GM19467 (cell line): ENCODE measurements around the gene NHERF1.

ENCODE experiments used
- ATAC-seq: cut with Tn5 transposase; IDR thresholded peaks from one replicate; pipeline ENCODE4 v1.9.1; 2021; ENCODE audit warnings: mild to moderate bottlenecking, moderate library complexity; ENCODE audit not compliant: unreplicated experiment

The NHERF1 gene

DNA sequence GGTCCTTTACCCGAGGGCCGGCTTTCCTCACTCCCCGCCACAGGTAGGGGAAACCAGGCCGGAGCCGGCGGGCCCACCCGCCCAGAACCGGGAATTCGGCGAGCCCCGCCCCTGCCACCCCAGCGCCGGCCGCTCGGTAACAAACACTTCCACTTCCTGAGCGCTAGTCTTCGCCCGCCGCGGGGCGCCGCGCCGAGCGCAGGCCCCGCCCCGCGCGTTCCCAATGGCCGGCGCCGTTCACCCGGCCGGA, 224 bp upstream of the NHERF1 start:
- ATAC-seq = no peak

DNA sequence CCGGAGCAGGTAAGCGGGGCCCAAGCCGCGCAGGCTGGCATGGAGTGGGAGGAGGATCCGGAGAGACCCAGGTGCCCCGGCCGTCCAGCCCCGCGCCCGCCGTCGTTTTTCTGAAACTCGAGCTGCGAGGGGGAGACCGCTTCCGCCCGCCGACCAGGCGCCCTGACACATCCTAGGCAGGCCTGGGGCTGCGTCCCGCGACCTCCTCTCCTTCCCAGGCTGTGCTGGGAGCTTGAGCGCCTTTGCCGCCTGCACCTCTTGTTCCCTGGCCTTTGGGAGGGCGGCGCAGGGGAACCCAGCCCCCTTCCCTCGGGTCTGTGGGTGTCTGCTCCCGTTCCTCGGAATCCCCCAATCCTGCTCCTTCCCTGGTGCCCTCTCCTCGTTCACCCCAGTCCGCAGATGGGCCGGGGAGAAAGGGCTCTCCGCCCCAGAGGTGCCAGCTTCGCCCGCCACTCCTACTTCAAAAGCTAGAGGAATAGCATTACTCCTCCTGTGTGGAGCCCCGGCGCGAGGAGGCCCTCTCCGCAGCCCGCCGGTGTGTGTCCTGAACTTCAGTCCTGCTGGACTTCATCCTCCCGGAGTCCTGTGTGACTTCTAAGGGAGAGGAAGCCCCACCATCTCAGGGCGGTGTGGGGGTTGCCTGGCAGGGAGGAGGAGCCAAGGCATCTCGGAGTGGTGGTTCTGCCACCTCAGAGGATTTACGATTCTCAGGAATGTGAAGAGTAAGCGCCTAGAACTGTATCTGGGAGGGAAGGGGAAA, 1.0 kb downstream of the NHERF1 start:
- ATAC-seq = peak; percentile 5

DNA sequence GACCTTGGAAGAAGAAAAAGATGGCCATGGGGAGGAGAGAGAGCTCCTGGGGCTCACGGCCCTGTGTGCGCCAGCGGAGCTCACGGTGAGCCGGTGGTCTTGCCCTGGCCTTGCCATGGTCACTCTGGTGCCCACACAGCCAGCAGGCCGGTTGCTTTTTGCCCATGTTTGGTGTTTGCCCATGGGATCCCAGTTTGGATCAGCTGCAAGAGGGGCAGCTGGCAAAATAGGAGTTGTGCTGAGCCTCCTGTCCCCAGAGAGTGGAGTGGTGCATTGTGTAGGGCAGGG, 1.6 kb downstream of the NHERF1 start:
- ATAC-seq = no peak

DNA sequence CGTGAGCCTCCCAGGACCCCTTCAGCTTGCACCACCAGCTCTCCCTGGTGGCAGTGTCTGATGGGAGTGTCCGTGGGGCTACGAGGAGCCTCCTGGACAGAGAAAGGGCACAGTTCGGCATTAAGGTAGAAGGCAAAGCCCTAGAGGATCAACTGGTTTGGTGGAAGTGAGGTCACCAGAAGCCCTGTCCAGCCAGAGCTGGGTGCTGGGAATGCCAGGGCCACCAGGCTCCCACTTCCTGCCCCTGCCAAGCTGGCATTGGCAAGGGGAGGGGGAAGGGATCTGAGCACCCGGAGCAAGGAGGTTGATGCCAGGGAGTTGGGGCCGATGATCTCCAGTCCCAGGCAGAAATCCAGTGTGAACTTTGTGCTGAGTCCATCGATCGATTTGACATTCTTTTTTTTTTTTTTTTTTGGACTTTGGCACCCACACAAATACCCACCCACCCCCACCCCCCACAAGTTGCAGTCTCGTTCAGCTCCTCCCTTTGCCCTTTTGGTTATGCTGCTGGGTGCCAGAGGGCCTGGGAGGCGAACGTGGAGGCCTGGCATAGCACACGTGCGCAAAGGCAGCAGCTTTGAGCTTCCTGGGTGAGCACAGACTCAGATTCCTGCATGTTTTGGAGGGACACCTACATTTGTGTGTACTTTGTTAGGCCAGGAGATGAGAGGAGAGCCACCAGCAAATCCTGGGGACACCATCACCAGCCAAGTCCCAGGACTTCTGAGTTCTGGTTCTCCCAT, 2.1 kb downstream of the NHERF1 start:
- no peak for ATAC-seq

DNA sequence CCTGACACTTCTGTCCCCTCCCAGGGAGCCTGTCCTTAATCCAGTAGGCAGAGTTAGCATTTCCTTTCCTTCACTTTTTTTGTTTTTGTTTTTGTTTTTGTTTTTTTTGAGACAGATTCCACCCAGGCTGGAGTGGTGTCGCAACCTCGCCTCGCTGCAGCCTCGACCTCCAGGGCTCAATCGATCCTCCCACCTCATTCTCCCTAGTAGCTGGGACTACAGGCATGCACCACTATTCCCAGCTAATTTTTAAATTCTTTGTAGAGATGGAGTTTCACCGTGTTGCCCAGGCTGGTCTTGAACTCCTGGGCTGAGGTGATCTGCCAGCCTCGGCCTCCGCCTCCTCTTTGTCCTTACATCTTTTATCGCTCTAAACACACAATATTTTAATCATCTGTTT, 4.0 kb downstream of the NHERF1 start:
- ATAC-seq = no peak

DNA sequence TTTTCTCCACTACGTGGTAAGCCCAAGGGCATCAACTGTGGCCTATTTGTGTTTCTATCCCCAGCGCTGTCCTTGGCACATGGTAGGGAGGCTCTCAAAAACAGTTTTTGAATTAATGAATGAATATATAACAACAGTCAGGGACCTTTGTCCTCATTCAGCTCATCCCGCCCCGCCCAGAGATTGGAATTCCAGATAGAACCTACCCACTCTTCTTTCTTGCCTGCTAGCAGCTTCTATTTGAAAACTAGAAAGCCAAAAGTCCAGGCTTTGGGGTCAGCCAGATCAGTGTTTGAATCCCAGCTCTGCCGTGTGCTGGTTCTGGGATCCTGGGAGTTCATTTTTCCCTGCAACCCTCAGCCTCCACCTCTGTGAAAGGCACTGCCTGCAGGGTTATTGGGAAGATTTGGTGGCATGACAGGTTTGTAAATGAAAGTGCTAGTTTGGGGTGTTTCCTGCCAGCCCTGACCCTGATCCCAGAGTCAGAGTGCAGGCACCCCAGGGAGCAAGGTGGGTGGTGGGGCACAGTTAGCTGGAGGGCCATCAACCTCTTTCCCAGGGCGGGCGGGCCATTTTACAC, 4.5 kb downstream of the NHERF1 start:
- ATAC-seq = no peak

DNA sequence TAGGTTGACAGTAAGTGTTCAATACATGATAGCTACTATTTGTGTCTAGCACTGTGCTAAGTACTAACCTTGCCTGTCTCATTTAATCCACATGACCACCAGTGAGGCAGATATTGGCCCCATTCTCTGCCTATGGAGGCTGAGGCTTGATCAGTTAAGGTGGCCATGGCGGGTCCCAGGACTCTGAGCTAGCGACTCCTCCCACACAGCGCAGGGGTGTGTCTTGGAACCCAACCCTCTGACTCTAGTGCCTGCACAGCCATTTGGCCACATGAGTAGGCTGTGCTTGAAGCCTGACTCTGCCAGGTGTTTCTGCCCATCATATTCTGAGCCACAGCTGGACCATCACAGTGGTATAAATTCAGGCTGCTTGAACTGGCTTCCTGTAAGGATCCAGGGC, 6.4 kb downstream of the NHERF1 start:
- ATAC-seq = no peak

DNA sequence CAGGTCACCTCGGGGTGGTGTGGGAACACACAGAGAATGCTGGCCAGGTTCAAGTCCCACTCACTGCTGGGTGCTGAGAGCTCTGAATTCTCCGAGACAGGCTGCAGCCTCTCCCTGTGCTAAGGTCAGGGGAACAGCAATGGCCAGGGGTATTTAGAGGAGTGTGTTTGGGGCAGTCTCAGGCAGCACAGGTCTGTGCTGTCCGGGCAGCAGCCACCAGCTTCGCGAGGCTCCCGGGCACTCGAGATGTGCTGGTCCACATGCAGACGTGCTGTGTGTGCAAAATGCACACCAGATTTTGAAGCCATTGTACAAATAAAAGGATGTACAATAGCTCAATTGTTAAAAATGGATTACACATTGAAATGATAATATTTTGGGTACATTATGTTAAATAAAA, 7.1 kb downstream of the NHERF1 start:
- no peak for ATAC-seq

DNA sequence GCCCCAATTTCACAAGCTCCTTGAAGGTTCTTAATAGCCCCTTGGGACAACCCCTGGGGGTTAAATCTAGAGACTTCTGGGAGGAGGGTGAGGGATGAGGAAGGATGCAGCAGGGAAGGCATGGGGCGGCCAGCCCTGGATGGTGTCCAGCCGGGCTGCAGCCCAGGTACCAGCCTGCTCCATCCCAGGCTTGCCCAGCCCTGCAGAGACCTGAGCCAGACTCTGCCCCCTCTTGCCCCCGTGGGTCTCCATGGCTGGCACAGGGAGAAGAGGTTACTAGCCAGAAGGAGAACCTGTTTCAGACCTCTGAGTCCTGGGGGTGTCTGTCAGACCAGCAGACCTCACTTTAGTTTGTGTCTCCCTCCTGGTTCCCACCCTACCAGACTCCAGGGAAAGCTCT, 8.5 kb downstream of the NHERF1 start:
- no peak for ATAC-seq

DNA sequence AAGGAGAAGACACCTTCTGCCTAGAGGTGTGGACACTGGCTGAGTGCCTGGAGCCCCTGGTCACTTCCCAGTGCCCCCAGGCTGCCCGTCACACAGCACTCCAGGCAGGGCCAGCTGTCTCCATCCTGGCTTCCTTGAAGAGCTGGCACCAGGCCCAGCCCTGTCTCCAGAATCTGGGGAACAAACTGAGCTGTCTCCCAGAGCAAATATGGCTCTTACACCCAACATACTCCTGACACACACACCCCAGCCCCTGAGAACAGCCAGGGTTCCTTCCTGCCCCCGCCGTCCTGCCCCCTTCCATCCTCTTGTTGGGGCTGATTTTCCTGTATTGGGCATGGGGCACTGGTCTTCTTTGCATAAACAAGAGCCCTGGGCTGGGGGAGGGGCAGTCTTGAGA, 9.1 kb downstream of the NHERF1 start:
- no peak for ATAC-seq

DNA sequence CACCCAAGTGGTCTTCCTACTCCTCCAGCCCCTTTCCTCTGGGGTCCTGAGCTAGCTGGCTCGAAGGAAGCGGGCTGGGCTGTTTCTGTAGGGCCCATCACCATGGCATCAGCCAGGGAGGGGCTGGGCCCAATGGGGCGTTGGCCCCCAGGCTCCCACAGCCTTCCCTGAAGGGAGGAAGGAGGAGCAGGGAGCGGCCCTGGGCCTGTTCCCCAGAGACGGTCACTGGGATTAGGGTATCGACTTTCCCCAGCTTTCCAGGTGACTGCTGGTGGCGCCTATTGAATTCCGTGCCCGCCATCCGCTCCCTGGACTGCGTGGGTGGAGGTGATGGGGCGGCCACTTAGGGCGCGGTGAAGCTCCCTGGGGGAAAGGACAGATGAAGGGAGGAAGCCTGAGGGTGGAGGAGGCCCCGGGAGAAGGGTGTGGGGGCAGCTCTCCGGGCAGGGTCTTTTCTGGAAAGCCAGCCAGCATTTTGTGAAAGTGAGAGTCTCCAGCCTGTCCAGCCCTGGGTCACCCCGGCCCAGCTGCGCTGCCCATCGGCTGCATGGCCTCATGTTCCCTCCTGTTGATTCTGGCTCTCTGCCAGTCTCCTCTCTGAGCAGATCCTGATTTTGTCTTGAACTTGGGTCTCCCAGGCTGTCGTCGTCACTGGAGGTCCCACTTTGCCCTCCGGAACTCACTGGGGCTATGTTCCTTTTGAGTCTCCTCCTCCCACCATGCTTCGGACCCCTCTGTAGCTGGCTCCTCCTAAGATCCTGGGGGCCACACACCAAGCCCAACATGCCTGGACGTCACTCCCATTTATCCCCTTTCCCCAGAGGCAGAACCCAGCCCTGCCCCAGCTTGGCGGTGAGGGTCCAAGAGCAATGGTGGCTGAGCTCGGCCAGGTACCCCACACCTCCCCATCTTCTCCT, 9.8 kb downstream of the NHERF1 start:
- no peak for ATAC-seq

DNA sequence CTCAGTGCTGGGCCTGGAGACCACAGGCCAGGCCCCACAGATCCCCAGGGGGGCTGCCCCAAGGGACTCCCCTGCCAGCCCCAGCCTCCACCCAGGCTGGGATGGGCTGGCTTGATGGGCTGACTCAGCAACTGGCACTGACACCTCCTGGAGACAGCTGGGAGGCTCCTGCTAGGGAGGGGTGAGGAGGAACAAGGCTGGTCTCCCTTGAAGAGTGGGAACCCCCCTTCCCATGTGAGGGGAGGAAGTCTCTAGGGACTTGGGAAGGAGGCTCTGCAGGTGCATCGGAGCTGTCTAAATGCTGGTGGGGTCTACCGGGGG, 10.4 kb downstream of the NHERF1 start:
- ATAC-seq = no peak

DNA sequence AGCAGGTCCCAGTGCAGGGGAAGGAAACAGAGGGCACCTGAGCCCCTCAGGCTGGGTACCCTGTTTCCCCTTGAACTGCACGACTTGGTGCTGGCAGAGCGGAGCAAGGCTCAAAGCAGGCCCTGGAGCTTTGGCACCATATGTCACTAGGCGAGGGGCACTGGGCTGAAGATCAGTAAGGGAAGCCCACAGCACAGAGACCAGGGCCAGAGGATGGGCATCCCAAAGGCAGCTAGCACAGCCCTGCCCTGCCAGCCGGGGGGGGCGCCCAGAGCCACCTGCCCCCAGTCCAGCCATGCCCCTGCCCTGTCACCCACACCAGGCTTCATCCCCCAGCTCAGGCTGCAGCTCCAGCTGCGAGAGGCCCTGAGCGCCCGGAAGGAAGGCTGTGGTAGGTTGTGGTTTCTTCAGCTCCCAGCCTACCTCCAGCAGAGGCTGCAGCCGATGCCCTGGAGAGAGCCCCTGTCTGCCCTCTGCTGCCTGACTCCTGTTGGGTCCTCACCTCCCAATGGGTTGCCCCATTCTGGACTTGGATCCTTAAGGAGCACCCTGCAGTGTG, 10.9 kb downstream of the NHERF1 start:
- peak; percentile 60 for ATAC-seq

DNA sequence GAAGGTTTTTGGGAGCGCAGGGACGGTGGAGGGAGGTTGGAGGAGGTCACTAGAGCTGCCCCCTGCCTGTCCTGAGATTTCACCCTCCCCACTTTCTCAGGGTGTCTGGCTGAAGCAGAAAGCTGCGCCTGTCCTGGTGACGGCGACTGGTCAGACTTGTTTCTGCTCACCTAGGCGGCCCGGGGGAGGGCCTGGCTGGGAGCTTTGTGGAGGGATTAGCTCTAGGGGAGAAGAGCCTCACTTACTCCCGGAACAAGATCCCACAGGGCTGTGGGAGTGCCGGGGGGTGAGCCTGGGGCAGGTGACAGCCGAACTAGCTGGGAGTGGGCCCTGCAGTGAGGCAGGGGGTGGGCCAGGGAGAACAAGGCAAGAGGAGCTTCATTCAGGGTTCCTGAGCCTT, 11.5 kb downstream of the NHERF1 start:
- ATAC-seq = no peak

DNA sequence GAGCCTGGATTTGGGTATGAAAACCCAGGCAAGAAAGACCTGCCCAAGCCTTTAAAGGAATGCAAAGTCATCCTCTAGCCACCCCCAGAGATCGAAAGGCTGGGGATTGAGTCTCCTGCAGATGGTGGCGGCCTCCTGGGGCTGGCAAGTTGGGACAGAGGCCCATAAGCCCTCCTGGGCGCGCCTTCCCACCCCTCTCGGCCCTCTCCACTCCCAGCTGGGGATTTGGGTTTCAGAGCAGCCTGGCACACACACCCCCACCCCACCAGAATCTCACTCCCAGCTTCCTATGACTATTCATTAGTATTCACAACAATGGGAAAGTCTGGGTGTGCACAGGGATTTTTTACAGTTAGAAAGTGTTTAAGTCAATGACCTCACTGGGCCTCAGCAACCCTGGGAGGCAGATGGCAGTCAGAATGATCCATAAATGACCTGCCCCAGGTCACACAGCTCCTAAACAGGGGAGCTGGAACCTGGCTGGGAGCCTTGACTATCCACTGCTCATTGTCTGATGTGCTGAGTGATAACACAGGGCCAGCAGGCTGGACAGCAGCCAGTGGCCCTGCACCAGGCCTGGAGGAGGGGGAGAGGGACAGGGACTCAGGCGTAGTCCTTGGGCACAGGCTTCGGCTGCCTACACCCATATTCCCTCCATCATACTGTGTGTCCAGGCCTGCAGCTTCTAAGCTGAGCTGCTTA, 12.1 kb downstream of the NHERF1 start:
- no peak for ATAC-seq

DNA sequence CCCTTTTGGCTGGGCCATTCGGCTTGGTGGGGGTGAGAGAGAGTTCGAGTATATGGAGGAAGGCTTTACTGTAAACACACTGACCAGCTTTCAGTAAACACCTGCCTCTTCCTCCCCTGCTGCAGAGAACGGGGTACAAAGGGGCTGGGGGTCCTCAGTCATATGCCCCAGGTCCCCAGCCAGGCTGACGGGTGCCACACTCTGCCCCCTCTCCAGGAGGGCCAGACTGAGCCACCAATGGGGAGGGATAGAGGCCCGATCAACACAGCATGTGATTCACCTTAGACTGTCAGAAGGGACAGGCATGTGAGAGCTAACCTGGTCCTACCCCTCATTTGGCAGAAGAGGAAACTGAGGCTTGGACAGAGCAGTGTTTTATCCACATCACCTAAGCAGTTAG, 13.0 kb downstream of the NHERF1 start:
- ATAC-seq = no peak

DNA sequence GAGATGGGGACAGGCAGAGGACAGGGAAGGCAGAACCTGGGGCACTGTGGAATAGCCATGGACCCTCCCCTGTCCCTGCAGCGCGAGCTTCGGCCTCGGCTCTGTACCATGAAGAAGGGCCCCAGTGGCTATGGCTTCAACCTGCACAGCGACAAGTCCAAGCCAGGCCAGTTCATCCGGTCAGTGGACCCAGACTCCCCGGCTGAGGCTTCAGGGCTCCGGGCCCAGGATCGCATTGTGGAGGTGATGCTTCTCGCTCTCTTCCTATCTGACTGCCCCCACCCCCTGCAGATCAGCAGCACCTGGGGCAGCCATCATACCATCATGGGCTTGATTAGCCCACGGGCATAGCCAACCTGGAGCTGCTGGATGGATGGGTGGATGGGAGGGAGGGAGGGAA, 13.5 kb downstream of the NHERF1 start:
- ATAC-seq = no peak

DNA sequence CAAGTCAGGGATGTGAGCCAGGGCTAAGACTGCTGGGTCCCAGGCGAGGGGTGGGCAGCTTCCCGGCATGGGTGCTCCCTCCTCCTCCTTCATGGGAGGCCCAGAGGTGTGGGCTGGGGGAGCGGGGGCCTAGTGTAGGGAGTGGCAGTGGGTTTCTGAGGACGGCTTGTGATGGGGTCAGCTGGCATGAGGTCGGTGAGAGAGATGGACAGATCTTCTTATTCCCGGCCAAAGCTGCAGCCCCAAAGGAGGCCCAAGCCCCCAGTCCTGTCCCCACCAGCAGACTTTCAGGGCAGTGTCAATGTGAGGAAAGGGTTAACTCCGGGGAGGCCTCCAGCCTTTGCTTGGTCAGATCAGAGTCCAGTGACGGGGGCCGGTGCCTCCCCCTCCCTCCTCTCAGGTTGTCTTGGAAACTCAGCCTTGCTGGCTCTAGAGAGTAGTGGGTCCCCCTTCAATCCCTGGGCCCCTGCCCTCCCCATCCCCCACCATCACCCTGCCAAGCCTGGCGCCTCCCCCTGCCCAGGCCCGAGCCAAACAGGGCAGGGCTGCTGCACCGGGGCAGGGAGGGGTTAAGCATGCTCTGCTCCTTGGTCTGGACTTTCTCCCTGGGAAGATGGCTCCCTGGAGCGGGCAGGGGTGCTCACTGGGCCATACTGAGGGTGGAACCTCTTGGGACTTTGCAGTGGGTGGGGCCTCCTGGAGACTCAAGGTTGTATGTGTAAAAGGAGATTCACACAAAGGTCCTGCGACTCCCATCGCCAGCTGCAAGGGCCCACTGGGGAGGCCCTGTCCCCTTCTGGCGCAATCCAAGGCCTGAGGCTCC, 15.3 kb downstream of the NHERF1 start:
- no peak for ATAC-seq

DNA sequence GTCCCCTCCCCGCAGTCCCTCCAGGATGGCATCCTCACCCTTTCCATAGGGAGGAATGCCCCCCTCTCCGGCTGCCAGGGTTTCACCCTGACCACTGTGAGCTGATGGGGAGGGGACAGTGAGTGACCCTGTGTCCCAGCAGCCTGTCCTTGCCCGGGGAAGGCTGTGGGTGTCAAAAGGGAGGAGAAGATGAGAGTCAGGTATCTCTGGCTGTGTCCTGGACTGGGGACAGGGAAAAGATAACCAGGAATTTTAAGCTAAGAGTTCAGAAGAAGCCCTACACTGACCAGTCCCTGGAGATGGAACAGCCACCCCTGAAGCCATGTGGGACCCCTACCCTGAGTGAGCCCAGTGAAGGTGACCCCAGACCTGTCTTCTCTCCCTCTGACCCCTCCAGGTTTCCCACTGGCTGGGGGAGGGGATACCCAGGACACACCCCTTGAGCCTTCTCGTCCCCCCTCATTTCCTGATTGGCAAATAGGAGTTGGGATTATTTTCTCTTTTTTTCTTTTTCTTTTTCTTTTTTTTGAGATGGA, 16.4 kb downstream of the NHERF1 start:
- no peak for ATAC-seq

DNA sequence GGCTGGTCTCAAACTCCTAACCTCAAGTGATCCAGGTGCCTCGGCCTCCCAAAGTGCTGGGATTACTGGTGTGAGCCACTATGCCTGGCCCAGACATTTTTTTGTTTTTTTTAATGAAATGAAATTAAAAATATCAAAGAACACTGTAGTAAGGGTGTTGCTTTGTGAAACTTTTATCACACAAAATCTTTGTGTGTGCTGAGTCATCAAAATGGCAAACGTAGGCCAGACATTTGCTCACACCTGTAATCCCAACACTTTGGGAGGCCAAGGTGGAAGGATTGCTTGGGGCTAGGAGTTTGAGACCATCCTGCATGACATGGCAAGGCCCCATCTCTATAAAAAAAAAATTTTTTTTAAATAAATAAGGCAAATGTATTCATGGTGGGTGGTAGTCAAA, 18.0 kb downstream of the NHERF1 start:
- no peak for ATAC-seq
